ENCODE measurements around the gene KIF25. TPM values are rescaled to one million over a fixed set of nuclear protein-coding genes. Genes with fewer than 3 reads are reported as not detected.

The KIF25 gene
- polyA plus RNA-seq, 1 donor from 2014 or later = not detected

- no peaks in the 10 kb centered on the region for H3K27me3 ChIP-seq (ENCODE audit: insufficient read depth, low read depth, low read length)
- TF ChIP-seq RAD21 (conservative IDR thresholded peaks at IDR 0.05) = no peak
- no peak for TF ChIP-seq POLR2AphosphoS5 (IDR thresholded peaks at IDR 0.05)
- no peak for TF ChIP-seq REST (IDR thresholded peaks at IDR 0.05; ENCODE audit: borderline replicate concordance)
- TF ChIP-seq MXI1 (conservative IDR thresholded peaks at IDR 0.05; ENCODE audit: poor library complexity, severe bottlenecking) = no peak
- TF ChIP-seq EZH2 (IDR thresholded peaks at IDR 0.05; ENCODE audit: borderline replicate concordance, insufficient read depth, low read length, poor library complexity, severe bottlenecking) = no peak
- TF ChIP-seq EP300 (conservative IDR thresholded peaks at IDR 0.05; ENCODE audit: poor library complexity, severe bottlenecking) = no peak
- TF ChIP-seq CTCF (IDR thresholded peaks at IDR 0.05; ENCODE audit: poor library complexity, severe bottlenecking) = no peak
- TF ChIP-seq TAF1 (IDR thresholded peaks at IDR 0.05; ENCODE audit: low read depth) = no peak
- no peak for TF ChIP-seq SMC3 (conservative IDR thresholded peaks at IDR 0.05; ENCODE audit: poor library complexity)
- no peak overlapping the region for H3K9ac ChIP-seq (ENCODE audit: low read length)
- H3K79me2 ChIP-seq (replicated peaks; ENCODE audit: insufficient read depth, low read length) = no peaks in the 10 kb centered on the region
- H2AFZ ChIP-seq (ENCODE audit: low read depth, low read length) = no peak overlapping the region
- H3K4me2 ChIP-seq (ENCODE audit: low read length) = no peak overlapping the region
- no peak overlapping the region for H3K27ac ChIP-seq (ENCODE audit: low read length)
- H3F3A ChIP-seq (ENCODE audit: insufficient read depth, low read length, poor library complexity, severe bottlenecking) = no peaks in the 10 kb centered on the region
- H3K9me2 ChIP-seq (ENCODE audit: insufficient read depth, low read length) = no peaks in the 10 kb centered on the region
- no peak overlapping the region for H3K4me3 ChIP-seq (ENCODE audit: low read length)
- no peaks in the 10 kb centered on the region for H3K9me3 ChIP-seq (ENCODE audit: low read length)
- no peaks in the 10 kb centered on the region for H4K20me1 ChIP-seq (ENCODE audit: insufficient read depth)
- no peaks in the 10 kb centered on the region for H3K36me3 ChIP-seq (ENCODE audit: insufficient read depth, low read length)
Observed at GRCh38 chr6:167988154-167988495, 9.3 kb upstream of the KIF25 start.

GRCh38 chr6:167988945-167989841, 8.3 kb upstream of the KIF25 start:
- H2AFZ ChIP-seq (ENCODE audit: low read depth, low read length) = no peak overlapping the region
- H3K9me2 ChIP-seq (ENCODE audit: insufficient read depth, low read length) = no peaks in the 10 kb centered on the region
- H3K27me3 ChIP-seq (ENCODE audit: insufficient read depth, low read depth, low read length) = no peaks in the 10 kb centered on the region
- H3K36me3 ChIP-seq (ENCODE audit: insufficient read depth, low read length) = no peaks in the 10 kb centered on the region
- no peak overlapping the region for H3K9ac ChIP-seq (ENCODE audit: low read length)
- H3K79me2 ChIP-seq (replicated peaks; ENCODE audit: insufficient read depth, low read length) = no peaks in the 10 kb centered on the region
- H3K4me2 ChIP-seq (ENCODE audit: low read length) = no peak overlapping the region
- no peak overlapping the region for H3K4me3 ChIP-seq (ENCODE audit: low read length)
- H3K27ac ChIP-seq (ENCODE audit: low read length) = no peak overlapping the region
- no peaks in the 10 kb centered on the region for H4K20me1 ChIP-seq (ENCODE audit: insufficient read depth)
- TF ChIP-seq TAF1 (IDR thresholded peaks at IDR 0.05; ENCODE audit: low read depth) (no peak), CTCF (IDR thresholded peaks at IDR 0.05; ENCODE audit: poor library complexity, severe bottlenecking) (no peak), MXI1 (conservative IDR thresholded peaks at IDR 0.05; ENCODE audit: poor library complexity, severe bottlenecking) (no peak), EP300 (conservative IDR thresholded peaks at IDR 0.05; ENCODE audit: poor library complexity, severe bottlenecking) (no peak), EZH2 (IDR thresholded peaks at IDR 0.05; ENCODE audit: borderline replicate concordance, insufficient read depth, low read length, poor library complexity, severe bottlenecking) (no peak), REST (IDR thresholded peaks at IDR 0.05; ENCODE audit: borderline replicate concordance) (no peak), POLR2AphosphoS5 (IDR thresholded peaks at IDR 0.05) (no peak)
- no peaks in the 10 kb centered on the region for H3K9me3 ChIP-seq (ENCODE audit: low read length)
- no peaks in the 10 kb centered on the region for H3F3A ChIP-seq (ENCODE audit: insufficient read depth, low read length, poor library complexity, severe bottlenecking)
